ENCODE measurements around the gene KRTAP9-3.

- TF ChIP-seq FOXP2 (optimal IDR thresholded peaks at IDR 0.05; ENCODE audit: borderline replicate concordance, extremely low read depth, extremely low read length, insufficient read depth) (no peak), POLR2AphosphoS5 (IDR thresholded peaks at IDR 0.05; ENCODE audit: low read depth, low read length) (no peak), REST (IDR thresholded peaks at IDR 0.05; ENCODE audit: insufficient read depth in 1 of 2, low read depth in 2 of 2, low read length in 2 of 2) (no peak), SIN3A (IDR thresholded peaks at IDR 0.05; ENCODE audit: borderline replicate concordance, insufficient read depth, low read length) (no peak), TAF1 (IDR thresholded peaks at IDR 0.05; ENCODE audit: borderline replicate concordance, insufficient read depth, low read length) (no peak)
These were observed 20.3 kb upstream of the KRTAP9-3 start for GRCh38 chr17:41211845-41212466.

Data from PFSK-1 (cell line).